Pancreas (tissue), 10 donors: Measurements from ENCODE around the gene ARIH1. TPM values are rescaled to one million over a fixed set of nuclear protein-coding genes. Genes with fewer than 3 reads are reported as not detected.

ENCODE experiments used
- ATAC-seq, 4 donors: fragments of 200-7000 bp; cut with Tn5 transposase; one replicate each; pipeline versions ENCODE4 v1.8.0 to v1.9.1; 2020; ENCODE audit warnings: mild to moderate bottlenecking in 4 of 4, moderate library complexity in 4 of 4
- DNase-seq, 6 donors: peaks; one replicate each; pipeline ENCODE4 v3.0.0-alpha.2; 2020
- FAIRE-seq: peaks from 2 replicates; lab custom pipeline; 2012; peaks lifted over from hg19 to GRCh38; lab: Jason Lieb, UNC
- H3K27ac ChIP-seq, 4 donors: fragments of 200-600 bp; sonication (generic); 1 replicate in 3 of 4; 2 replicates in 1 of 4; pipeline versions ENCODE4 v1.5.0 to v1.8.0; 2020
- H3K27me3 ChIP-seq, 4 donors: fragments of 200-600 bp; one replicate each; pipeline ENCODE4 v1.8.0; 2021
- H3K36me3 ChIP-seq, 3 donors: fragments of 200-600 bp; sonication (generic) in 1 of 3; one replicate each; pipeline versions ENCODE4 v1.5.0 to v1.8.0; 2020 to 2021
- H3K4me1 ChIP-seq, 3 donors: fragments of 200-600 bp; one replicate each; pipeline ENCODE4 v1.8.0; 2021
- H3K4me3 ChIP-seq, 4 donors: fragments of 200-600 bp; sonication (generic) in 2 of 4; one replicate each; pipeline versions ENCODE4 v1.5.0 to v1.8.0; 2020 to 2021
- H3K9me3 ChIP-seq, 4 donors: fragments of 200-600 bp; one replicate each; pipeline ENCODE4 v1.8.0; 2021
- WGBS, 2 donors: extraction: QIAGEN DNeasy Blood & Tissue Kit; methylation state at CpG; one replicate each; pipeline ENCODE4 v1.1.7; 2013; 5-methylcytosine and 5-hydroxymethylcytosine counted together
- intact Hi-C, 3 donors: fragments of 100-400 bp; cut with DNase I; formaldehyde crosslinking; loops; one replicate each; pipeline versions ENCODE4 v1.11.1 to v1.14.2; 2022
- polyA plus RNA-seq, 2 donors: library from polyadenylated mRNA; stranded (reverse); fragments of 200-250 nt; gene quantifications; one replicate each; pipeline ENCODE4 v1.2.3, GENCODE V29; 2013
- total RNA-seq, 6 donors: library from RNA; stranded (reverse); fragmentation: NEBNext Ultra II Directional in 4 of 6; extraction: Animal tissue kit (Norgen Biotek cat#: 25700) in 4 of 6; gene quantifications; one replicate each; pipeline versions ENCODE4 v1.2.1 to v1.2.4, GENCODE V29; 2021 to 2023
- TF ChIP-seq, protein P1 (sequence below), 4 donors: fragments of 200-600 bp; sonication (generic) in 3 of 4; IDR thresholded peaks; one replicate each; pipeline versions ENCODE4 v1.5.0 to v1.8.0; 2021; ENCODE audit warnings: antibody characterized with exemption in 4 of 4
- donor health status: healthy with polysubstance abuse.
- donor health status: DM: no; HTN: no; CAD: no; lungs with moderate emphysema.
- donor health status: DM: no; HTN: no; CAD: no.
- donor health status: control.
- donor health status: control.
- donor health status: Bipolar disorder and iron deficiency.
- donor health status: DM: yes; HTN: yes; CAD: no.
- donor health status: DM: no; HTN: no; CAD: no.
- donor health status: DM: no; HTN: no; CAD: no.
- donor health status: DM: yes; HTN: yes; CAD: no.

ARIH1 gene
- total and polyA plus RNA-seq, 8 donors, result 11.5 to 91.3 (median 66.6) TPM

DNA sequence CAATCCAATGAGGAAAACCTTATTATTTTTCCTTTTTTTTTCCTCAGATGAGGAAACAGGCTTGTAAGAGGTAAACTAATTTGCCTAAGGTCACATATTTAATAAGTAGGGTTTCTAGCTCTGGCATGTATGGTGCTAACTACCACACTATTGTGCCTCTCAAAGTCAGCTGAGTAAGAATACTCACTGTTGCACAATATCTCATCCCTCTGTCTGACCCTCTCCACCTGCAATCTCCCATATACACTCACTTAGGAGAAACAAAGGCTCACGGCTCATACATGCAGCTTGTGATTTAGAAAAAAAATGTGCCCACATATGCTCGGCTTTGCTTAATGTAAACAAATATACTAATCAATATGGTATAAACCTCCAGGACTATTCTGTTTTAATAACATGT, 10.4 kb upstream of the ARIH1 start:
- H3K27ac ChIP-seq, result no peak overlapping the region
- no peaks in the 10 kb centered on the region for H3K9me3 ChIP-seq
- H3K36me3 ChIP-seq, result no peaks in the 10 kb centered on the region
- H3K4me1 ChIP-seq, result no peaks in the 10 kb centered on the region
- no peak for ATAC-seq
- 88 to 91% methylated on average over 2 of the region's 2 CpGs for WGBS, 2 donors
- TF ChIP-seq, protein P1, sequence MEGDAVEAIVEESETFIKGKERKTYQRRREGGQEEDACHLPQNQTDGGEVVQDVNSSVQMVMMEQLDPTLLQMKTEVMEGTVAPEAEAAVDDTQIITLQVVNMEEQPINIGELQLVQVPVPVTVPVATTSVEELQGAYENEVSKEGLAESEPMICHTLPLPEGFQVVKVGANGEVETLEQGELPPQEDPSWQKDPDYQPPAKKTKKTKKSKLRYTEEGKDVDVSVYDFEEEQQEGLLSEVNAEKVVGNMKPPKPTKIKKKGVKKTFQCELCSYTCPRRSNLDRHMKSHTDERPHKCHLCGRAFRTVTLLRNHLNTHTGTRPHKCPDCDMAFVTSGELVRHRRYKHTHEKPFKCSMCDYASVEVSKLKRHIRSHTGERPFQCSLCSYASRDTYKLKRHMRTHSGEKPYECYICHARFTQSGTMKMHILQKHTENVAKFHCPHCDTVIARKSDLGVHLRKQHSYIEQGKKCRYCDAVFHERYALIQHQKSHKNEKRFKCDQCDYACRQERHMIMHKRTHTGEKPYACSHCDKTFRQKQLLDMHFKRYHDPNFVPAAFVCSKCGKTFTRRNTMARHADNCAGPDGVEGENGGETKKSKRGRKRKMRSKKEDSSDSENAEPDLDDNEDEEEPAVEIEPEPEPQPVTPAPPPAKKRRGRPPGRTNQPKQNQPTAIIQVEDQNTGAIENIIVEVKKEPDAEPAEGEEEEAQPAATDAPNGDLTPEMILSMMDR (IDR thresholded peaks at IDR 0.05), result no peak
- intact Hi-C loops, result no loop called here
- DNase-seq, result no peak
- H3K27me3 ChIP-seq, result no peaks in the 10 kb centered on the region
- no peak for FAIRE-seq
- H3K4me3 ChIP-seq, result no peak overlapping the region

DNA sequence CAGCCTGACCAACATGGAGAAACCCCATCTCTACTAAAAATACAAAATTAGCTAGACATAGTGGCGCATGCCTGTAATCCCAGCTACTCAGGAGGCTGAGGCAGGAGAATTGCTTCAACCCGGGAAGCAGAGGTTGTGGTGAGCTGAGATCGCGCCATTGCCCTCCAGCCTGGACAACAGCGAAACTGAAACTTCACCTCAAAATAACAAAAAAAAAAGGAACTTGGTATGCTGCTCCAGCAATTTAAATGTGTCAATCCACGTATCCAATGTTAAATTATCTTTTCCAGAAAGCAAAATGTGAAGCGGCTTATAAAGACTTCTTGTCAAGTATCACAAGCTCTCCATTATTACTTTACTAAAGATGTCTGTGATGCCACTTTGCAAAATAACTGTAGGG, 9.9 kb upstream of the ARIH1 start:
- Histone ChIP-seq H3K27ac (no peak overlapping the region), H3K4me3 (no peak overlapping the region), H3K36me3 (no peaks in the 10 kb centered on the region), H3K9me3 (no peaks in the 10 kb centered on the region), H3K27me3 (no peaks in the 10 kb centered on the region), H3K4me1 (no peaks in the 10 kb centered on the region)
- TF ChIP-seq, protein P1 (IDR thresholded peaks at IDR 0.05), result no peak
- ATAC-seq, result no peak
- FAIRE-seq, result no peak
- DNase-seq, result no peak
- 96 to 98% methylated on average over 7 of the region's 7 CpGs for WGBS, 2 donors
- intact Hi-C loops, result no loop called here

DNA sequence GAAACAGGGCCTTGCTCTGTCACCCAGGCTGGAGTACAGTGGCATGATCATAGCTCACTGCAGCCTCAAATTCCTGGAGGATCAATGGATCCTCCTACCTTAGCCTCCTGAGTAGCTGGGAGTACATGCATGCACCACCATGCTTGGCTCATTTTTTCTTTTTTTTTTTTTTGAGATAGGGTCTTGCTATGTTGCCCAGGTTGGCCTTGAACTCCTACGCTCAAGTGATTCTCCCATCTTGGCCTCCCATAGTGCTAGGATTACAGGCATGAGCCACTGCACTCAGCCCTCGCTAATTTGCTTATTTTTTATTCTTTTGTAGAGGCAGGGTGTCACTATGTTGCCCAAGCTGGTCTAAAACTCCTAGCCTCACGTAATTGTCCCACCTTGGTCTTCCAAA, 6.0 kb upstream of the ARIH1 start:
- intact Hi-C loops, result no loop called here
- no peak overlapping the region for H3K4me3 ChIP-seq
- ATAC-seq, result no peak
- 98 to 100% methylated on average over 3 of the region's 3 CpGs for WGBS, 2 donors
- no peak for FAIRE-seq
- no peak overlapping the region for H3K27ac ChIP-seq
- peaks cover 0 to 6% (median 4%) of the 10 kb centered on the region in 3 donors for H3K4me1 ChIP-seq
- no peaks in the 10 kb centered on the region for H3K9me3 ChIP-seq
- TF ChIP-seq, protein P1 (IDR thresholded peaks at IDR 0.05), result no peak
- no peak for DNase-seq
- H3K27me3 ChIP-seq, result no peaks in the 10 kb centered on the region
- H3K36me3 ChIP-seq, result no peaks in the 10 kb centered on the region

DNA sequence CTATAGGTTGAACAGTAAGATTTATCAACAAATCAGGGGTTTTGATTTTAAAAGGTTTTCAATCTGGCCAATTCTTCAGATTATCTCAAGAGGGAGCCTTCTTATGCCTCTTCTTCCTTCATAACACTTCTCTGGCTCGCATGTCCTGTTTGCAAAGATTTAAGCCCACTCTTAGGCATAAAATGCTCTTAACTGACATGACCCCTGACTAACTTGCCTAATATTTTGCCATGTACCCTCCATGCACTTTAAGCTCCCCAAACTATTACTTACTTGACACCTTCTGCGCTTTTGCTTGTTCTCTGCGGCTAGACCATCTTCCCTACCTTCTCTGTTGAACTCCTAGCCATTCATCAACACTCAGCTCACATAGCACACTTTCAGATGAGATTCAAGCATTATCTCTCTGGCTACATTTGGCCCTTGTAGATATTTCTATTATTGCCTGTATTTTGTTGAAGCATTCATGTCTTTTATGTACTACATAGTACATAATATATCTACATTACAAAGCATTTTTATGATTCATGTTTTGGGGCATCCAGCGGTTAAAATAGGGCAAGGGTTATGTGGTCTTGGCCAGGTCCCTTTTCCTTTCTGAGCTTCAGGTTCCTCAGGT, 1.0 kb upstream of the ARIH1 start:
- DNase-seq, result no peak

More for the DNA sequence above, 1.0 kb upstream of the ARIH1 start:
- no peaks in the 10 kb centered on the region for H3K36me3 ChIP-seq
- intact Hi-C loops, result no loop called here
- no peaks in the 10 kb centered on the region for H3K9me3 ChIP-seq
- H3K27ac ChIP-seq, result peak overlapping the region; percentile 99 to 100 (median 100)
- TF ChIP-seq, protein P1 (IDR thresholded peaks at IDR 0.05), result no peak
- WGBS, 2 donors, result 42 to 49% methylated on average over 4 of the region's 4 CpGs
- H3K4me1 ChIP-seq, result peaks cover 23 to 29% (median 24%) of the 10 kb centered on the region in 3 donors
- no peak for ATAC-seq
- no peak for FAIRE-seq
- H3K4me3 ChIP-seq, result peak overlapping the region; percentile 60 to 77 (median 75)
- no peaks in the 10 kb centered on the region for H3K27me3 ChIP-seq
